Tibial nerve (tissue), 4 donors: ENCODE data around the gene THBS1.

Experiments
- EP300 ChIP-seq, 2 donors: sonication (generic); formaldehyde crosslinking; IDR thresholded peaks; one replicate each; pipeline ENCODE4 v1.6.1; 2017; ENCODE audit warnings: antibody characterized with exemption in 2 of 2, mild to moderate bottlenecking in 1 of 2
- POLR2A ChIP-seq, 2 donors: fragments of 450-650 bp; IDR thresholded peaks; one replicate each; pipeline ENCODE4 v1.6.1; 2017; ENCODE audit warnings: antibody characterized with exemption in 2 of 2, mild to moderate bottlenecking in 2 of 2, moderate library complexity in 2 of 2
- TF ChIP-seq, protein P1 (sequence below), 5 experiments: fragments of 200-600 bp in 3 of 5; fragments of 450-650 bp in 2 of 5; sonication (generic) in 3 of 5; IDR thresholded peaks; one replicate each; pipeline ENCODE4 v1.5.1; 2016 to 2019; ENCODE audit warnings: antibody characterized with exemption in 5 of 5, mild to moderate bottlenecking in 3 of 5, moderate library complexity in 2 of 5

DNA sequence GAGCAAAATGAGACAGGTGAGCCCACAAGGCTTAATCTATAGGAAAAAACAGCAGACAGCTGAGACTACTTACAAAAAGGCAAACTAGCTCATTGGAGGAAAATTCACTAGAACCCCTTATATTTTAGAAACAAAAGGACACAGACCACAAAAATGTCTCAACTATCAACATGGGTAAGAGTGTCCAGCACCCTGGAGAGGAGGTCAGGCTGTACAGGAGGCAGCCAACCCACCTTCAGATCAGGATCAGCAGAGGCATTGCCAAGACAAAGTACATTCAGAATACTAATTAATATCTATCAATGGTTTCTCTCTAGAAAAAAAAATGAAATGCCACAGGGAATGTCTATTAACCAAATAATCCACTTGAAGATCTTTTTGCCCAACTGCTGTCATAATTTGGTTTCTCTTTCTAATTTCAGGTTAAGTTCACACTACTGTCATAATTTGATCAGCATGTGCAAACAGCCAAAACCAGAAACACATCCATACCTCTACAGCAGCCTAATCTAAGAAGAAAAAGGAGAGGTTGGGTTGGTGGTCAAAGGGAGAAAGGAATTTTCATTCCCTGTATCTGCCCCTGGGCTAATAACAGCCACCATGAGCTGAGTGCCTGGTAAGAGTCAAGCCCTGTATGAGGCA is 26.0 kb upstream of the THBS1 start:
- TF ChIP-seq POLR2A (IDR thresholded peaks at IDR 0.05) (no peak), EP300 (IDR thresholded peaks at IDR 0.05) (no peak)
- TF ChIP-seq, protein P1, sequence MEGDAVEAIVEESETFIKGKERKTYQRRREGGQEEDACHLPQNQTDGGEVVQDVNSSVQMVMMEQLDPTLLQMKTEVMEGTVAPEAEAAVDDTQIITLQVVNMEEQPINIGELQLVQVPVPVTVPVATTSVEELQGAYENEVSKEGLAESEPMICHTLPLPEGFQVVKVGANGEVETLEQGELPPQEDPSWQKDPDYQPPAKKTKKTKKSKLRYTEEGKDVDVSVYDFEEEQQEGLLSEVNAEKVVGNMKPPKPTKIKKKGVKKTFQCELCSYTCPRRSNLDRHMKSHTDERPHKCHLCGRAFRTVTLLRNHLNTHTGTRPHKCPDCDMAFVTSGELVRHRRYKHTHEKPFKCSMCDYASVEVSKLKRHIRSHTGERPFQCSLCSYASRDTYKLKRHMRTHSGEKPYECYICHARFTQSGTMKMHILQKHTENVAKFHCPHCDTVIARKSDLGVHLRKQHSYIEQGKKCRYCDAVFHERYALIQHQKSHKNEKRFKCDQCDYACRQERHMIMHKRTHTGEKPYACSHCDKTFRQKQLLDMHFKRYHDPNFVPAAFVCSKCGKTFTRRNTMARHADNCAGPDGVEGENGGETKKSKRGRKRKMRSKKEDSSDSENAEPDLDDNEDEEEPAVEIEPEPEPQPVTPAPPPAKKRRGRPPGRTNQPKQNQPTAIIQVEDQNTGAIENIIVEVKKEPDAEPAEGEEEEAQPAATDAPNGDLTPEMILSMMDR (IDR thresholded peaks at IDR 0.05) = no peak
